OCI-LY3 (cell line): ENCODE data around the gene BEND7.

ENCODE experiments used
- H2AFZ ChIP-seq: fragments of 200-600, 300-600 bp; shearing (Covaris generic); 2 replicates; pipeline ENCODE4 v1.6.0; 2014; ENCODE audit warnings: antibody characterized with exemption, low read depth, low read length
- H3K27ac ChIP-seq: fragments of 200-600, 300-600 bp; sonication (generic); 2 replicates; pipeline ENCODE4 v1.5.1; 2014; ENCODE audit warnings: mild to moderate bottlenecking, low read length, moderate library complexity, mixed read lengths
- H3K27me3 ChIP-seq: fragments of 200-600, 300-600 bp; sonication (generic); 2 replicates; pipeline ENCODE4 v1.6.1; 2014; ENCODE audit warnings: low read depth, low read length, mixed read lengths
- H3K36me3 ChIP-seq: fragments of 200-600, 300-600 bp; sonication (generic); replicated peaks from 2 replicates; pipeline ENCODE3; 2014; ENCODE audit warnings: low read depth, low read length, mixed read lengths
- H3K4me1 ChIP-seq: fragments of 300-600, 200-600 bp; sonication (generic); 2 replicates; pipeline ENCODE4 v1.6.1; 2014; ENCODE audit warnings: low read length, mixed read lengths
- H3K4me2 ChIP-seq: fragments of 200-600, 300-600 bp; sonication (generic); 2 replicates; pipeline ENCODE4 v1.6.1; 2014; ENCODE audit warnings: low read length, mixed read lengths
- H3K4me3 ChIP-seq: fragments of 300-600, 200-600 bp; sonication (generic); 2 replicates; pipeline ENCODE4 v1.5.1; 2014; ENCODE audit warnings: antibody characterized with exemption, mild to moderate bottlenecking, low read length, moderate library complexity
- H3K79me2 ChIP-seq: fragments of 300-600, 200-600 bp; shearing (Covaris generic); 2 replicates; pipeline ENCODE4 v1.6.1; 2014; ENCODE audit warnings: mild to moderate bottlenecking, low read length, mixed read lengths
- H3K9ac ChIP-seq: fragments of 300-600, 200-600 bp; shearing (Covaris generic); 2 replicates; pipeline ENCODE4 v1.6.0; 2014; ENCODE audit warnings: mild to moderate bottlenecking, low read length, moderate library complexity
- H3K9me3 ChIP-seq: fragments of 200-600, 300-600 bp; shearing (Covaris generic); 2 replicates; pipeline ENCODE4 v1.6.1; 2014; ENCODE audit warnings: low read length, mixed read lengths; ENCODE audit not compliant: insufficient read depth
- H4K20me1 ChIP-seq: fragments of 200-600, 300-600 bp; sonication (generic); 2 replicates; pipeline ENCODE4 v1.6.1; 2016; ENCODE audit warnings: low read length, mixed read lengths; ENCODE audit not compliant: insufficient read depth
- EZH2phosphoT487 ChIP-seq: fragments of 200-600 bp; shearing (Covaris generic); IDR thresholded peaks from 2 replicates; pipeline ENCODE4 v1.6.1; 2018; ENCODE audit warnings: antibody characterized with exemption, mixed run types, low read depth
- TF ChIP-seq, protein P1 (sequence below): fragments of 200-600, 300-600 bp; sonication (generic); IDR thresholded peaks from 2 replicates; pipeline ENCODE4 v1.5.1; 2014; ENCODE audit warnings: antibody characterized with exemption, low read length, low read depth

Gene BEND7

DNA sequence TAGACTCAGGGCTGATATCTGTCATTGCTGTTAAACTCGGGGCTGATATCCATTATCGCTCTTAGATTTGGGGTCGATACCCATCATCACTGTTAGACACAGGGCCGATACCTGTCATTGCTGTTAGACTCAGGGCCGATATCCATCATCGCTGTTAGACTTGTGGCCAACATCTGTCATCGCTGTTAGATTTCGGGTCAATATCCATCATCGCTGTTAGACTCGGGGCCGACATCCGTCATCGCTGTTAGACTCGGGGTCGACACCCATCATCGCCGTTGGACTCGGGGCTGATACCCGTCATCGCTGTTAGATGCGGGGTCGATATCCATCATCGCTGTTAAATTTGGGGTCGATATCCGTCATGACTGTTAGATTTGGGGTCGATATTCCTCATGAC lies 54.8 kb downstream of the BEND7 start:
- no peaks in the 10 kb centered on the region for H3K9me3 ChIP-seq
- H3K4me2 ChIP-seq, result no peak overlapping the region
- no peak overlapping the region for H3K4me3 ChIP-seq
- no peak overlapping the region for H3K27ac ChIP-seq
- H3K79me2 ChIP-seq, result no peaks in the 10 kb centered on the region
- no peaks in the 10 kb centered on the region for H3K4me1 ChIP-seq
- H3K27me3 ChIP-seq, result 0 out of 2 replicates have a peak, but pooled peaks cover 2% of the 10 kb centered on the region
- no peaks in the 10 kb centered on the region for H3K36me3 ChIP-seq
- TF ChIP-seq, protein P1, sequence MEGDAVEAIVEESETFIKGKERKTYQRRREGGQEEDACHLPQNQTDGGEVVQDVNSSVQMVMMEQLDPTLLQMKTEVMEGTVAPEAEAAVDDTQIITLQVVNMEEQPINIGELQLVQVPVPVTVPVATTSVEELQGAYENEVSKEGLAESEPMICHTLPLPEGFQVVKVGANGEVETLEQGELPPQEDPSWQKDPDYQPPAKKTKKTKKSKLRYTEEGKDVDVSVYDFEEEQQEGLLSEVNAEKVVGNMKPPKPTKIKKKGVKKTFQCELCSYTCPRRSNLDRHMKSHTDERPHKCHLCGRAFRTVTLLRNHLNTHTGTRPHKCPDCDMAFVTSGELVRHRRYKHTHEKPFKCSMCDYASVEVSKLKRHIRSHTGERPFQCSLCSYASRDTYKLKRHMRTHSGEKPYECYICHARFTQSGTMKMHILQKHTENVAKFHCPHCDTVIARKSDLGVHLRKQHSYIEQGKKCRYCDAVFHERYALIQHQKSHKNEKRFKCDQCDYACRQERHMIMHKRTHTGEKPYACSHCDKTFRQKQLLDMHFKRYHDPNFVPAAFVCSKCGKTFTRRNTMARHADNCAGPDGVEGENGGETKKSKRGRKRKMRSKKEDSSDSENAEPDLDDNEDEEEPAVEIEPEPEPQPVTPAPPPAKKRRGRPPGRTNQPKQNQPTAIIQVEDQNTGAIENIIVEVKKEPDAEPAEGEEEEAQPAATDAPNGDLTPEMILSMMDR, result no peak
- TF ChIP-seq EZH2phosphoT487, result no peak
- no peaks in the 10 kb centered on the region for H4K20me1 ChIP-seq
- H3K9ac ChIP-seq, result no peak overlapping the region
- no peak overlapping the region for H2AFZ ChIP-seq

DNA sequence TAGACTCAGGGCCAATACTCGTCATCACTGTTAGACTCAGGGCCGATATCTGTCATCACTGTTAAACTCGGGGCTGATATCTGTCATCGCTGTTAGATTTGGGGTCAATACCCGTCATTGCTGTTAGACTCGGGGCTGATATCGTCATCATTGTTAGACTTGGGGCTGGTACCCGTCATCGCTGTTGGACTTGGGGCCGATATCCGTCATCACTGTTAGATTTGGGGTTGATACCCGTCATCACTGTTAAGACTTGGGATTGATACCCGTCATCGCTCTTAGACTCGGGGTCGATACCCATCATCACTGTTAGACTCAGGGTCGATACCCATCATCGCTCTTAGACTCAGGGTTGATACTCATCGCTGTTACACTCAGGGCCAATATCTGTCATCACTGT lies 56.5 kb downstream of the BEND7 start:
- H3K4me1 ChIP-seq, result no peaks in the 10 kb centered on the region

DNA sequence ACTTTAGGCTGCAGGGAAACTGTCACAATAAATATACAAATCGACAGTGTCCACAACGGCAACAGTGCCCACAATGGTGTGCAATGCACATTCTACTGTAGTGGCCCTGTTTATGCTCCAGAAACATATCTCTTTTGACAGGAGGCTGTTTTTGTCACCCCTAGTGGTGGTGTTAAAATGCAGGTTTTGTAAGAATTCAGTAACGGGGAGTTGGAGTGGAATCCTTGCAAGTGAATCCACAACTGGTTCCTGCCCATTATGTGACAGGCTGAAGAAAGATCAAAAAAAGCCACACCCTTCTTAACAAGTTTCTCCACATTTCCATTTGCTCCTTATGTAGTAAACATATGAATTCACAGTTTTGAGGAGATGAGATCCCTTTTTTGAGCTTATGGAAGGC lies 58.5 kb downstream of the BEND7 start:
- Histone ChIP-seq H3K4me2 (no peak overlapping the region), H3K9me3 (no peaks in the 10 kb centered on the region), H3K36me3 (no peaks in the 10 kb centered on the region), H3K4me1 (no peaks in the 10 kb centered on the region), H3K79me2 (no peaks in the 10 kb centered on the region), H3K4me3 (no peak overlapping the region), H3K27me3 (no peaks in the 10 kb centered on the region), H4K20me1 (no peaks in the 10 kb centered on the region), H3K9ac (no peak overlapping the region), H2AFZ (no peak overlapping the region), H3K27ac (no peak overlapping the region)
- TF ChIP-seq, protein P1, result peak; percentile 15
- no peak for TF ChIP-seq EZH2phosphoT487

More for the DNA sequence above, 56.5 kb downstream of the BEND7 start:
- Histone ChIP-seq H3K9ac (no peak overlapping the region), H4K20me1 (no peaks in the 10 kb centered on the region), H3K4me2 (no peak overlapping the region), H3K27ac (no peak overlapping the region), H3K27me3 (0 out of 2 replicates have a peak, but pooled peaks cover 2% of the 10 kb centered on the region), H3K36me3 (no peaks in the 10 kb centered on the region), H3K9me3 (no peaks in the 10 kb centered on the region), H3K4me3 (no peak overlapping the region), H2AFZ (no peak overlapping the region), H3K79me2 (no peaks in the 10 kb centered on the region)
- TF ChIP-seq, protein P1, result no peak
- no peak for TF ChIP-seq EZH2phosphoT487

DNA sequence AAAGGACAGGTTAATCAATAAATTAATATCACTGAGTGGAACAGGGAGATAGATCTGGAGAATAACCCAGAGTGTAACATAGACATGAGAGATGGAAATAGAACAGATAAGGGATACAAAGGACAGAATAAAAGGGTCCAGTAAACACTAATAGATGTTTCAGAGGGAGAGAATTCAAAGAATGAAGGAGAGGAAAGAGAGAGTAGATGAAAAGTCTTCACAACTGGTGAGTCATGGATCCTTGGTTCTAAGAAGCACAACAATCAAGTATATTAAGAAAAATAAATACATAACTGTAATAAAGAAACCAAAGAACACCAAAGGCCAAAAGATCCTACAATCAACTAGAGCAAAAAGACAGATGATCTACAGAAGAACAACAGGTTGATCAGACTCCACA lies 66.3 kb downstream of the BEND7 start:
- Histone ChIP-seq H3K9me3 (no peaks in the 10 kb centered on the region), H4K20me1 (no peaks in the 10 kb centered on the region), H3K4me1 (no peaks in the 10 kb centered on the region), H3K4me2 (no peak overlapping the region), H3K27ac (no peak overlapping the region), H3K79me2 (no peaks in the 10 kb centered on the region), H3K27me3 (0 out of 2 replicates have a peak, but pooled peaks cover 3% of the 10 kb centered on the region), H3K36me3 (no peaks in the 10 kb centered on the region), H3K9ac (no peak overlapping the region), H3K4me3 (no peak overlapping the region), H2AFZ (no peak overlapping the region)
- no peak for TF ChIP-seq EZH2phosphoT487
- TF ChIP-seq, protein P1, result no peak
